Type B pancreatic cell (in vitro differentiated cells): Measurements from ENCODE around the gene FRS2. TPM values are rescaled to one million over a fixed set of nuclear protein-coding genes. Genes with fewer than 3 reads are reported as not detected.

ENCODE experiments used
- DNase-seq: peaks from one replicate; pipeline ENCODE4 v3.0.0; 2021; ENCODE audit warnings: mixed read lengths; ENCODE audit not compliant: unreplicated experiment; ENCODE audit errors: extremely low spot score
- H3K27ac Mint-ChIP-seq: 2 replicates; pipeline ENCODE4 v1.8.0; 2021; ENCODE audit warnings: mild to moderate bottlenecking, mixed read lengths
- H3K27me3 Mint-ChIP-seq: 2 replicates; pipeline ENCODE4 v1.8.0; 2021; ENCODE audit warnings: mixed read lengths
- H3K36me3 Mint-ChIP-seq: 2 replicates; pipeline ENCODE4 v1.8.0; 2021; ENCODE audit warnings: mixed read lengths
- H3K4me1 Mint-ChIP-seq: one replicate; pipeline ENCODE4 v1.8.0; 2021; ENCODE audit warnings: mixed read lengths; ENCODE audit not compliant: unreplicated experiment
- H3K4me3 Mint-ChIP-seq: 2 replicates; pipeline ENCODE4 v1.8.0; 2021; ENCODE audit warnings: mild to moderate bottlenecking, mixed read lengths
- H3K9me3 Mint-ChIP-seq: 2 replicates; pipeline ENCODE4 v1.8.0; 2021; ENCODE audit warnings: mixed read lengths
- CTCF ChIP-seq: fragments of 200-600 bp; sonication (generic); conservative IDR thresholded peaks from 2 replicates; pipeline ENCODE4 v1.5.0; 2021; ENCODE audit warnings: antibody characterized with exemption, mild to moderate bottlenecking
- total RNA-seq: library from RNA; stranded (reverse); gene quantifications from 2 replicates; pipeline ENCODE4 v1.2.1, GENCODE V29; 2021; ENCODE audit warnings: low replicate concordance

Gene FRS2
- total RNA-seq, 1 donor from 2014 or later, result 39.5 TPM

- H3K9me3 Mint-ChIP-seq, result no peaks in the 10 kb centered on the region
- H3K27ac Mint-ChIP-seq, result peak overlapping the region; percentile 92
- H3K27me3 Mint-ChIP-seq, result no peaks in the 10 kb centered on the region
- peak overlapping the region; percentile 68 for H3K4me3 Mint-ChIP-seq
- H3K4me1 Mint-ChIP-seq, result peaks cover 22% of the 10 kb centered on the region
- DNase-seq, result no peak
- no peak for TF ChIP-seq CTCF
- peaks cover 31% of the 10 kb centered on the region for H3K36me3 Mint-ChIP-seq
Observed at GRCh38 chr12:69534389-69534822, 64.2 kb downstream of the FRS2 start.

DNA sequence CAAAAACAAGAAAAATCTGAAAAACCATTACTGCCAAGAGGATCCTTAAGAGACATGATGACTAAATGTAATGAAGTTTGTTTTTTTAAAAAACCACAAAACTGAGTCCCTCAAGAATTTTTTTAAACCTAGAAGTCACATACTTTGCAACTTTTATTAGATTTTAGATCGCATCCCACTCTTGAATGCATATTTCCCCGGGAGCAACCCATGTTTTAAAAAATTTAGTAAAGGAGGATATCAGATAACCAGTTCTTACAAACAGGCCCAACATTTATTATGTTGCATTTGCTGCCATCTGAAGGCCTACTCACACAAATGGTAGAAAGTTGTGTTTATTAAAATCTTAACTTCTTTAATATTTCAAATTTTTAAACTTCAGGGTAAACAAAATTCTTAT, 70.8 kb downstream of the FRS2 start:
- Mint-ChIP-seq H3K4me3 (no peak overlapping the region), H3K27ac (no peak overlapping the region), H3K4me1 (no peaks in the 10 kb centered on the region), H3K9me3 (peaks cover 6% of the 10 kb centered on the region), H3K36me3 (peaks cover 34% of the 10 kb centered on the region), H3K27me3 (no peaks in the 10 kb centered on the region)
- no peak for TF ChIP-seq CTCF
- DNase-seq, result no peak

DNA sequence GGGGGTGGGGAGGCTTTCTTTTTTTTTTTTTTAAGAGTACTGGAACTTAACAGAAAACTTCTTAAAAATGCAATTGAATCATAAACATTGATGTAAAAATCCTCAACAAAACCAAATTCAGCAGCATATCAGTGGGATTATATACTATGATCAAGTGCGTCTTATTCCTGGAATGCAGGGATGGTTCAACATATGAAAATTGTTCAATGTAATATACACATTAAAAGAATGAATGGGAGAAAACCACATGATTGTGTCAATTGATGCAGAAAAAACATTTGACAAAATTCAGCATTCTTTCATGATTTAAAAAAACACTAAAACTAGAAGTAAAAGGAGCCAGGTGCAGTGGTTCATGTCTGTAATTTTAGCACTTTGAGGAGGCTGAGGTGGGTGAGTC, 73.9 kb downstream of the FRS2 start:
- Mint-ChIP-seq H3K27ac (no peak overlapping the region), H3K4me1 (no peaks in the 10 kb centered on the region), H3K27me3 (no peaks in the 10 kb centered on the region), H3K36me3 (peaks cover 27% of the 10 kb centered on the region), H3K9me3 (peaks cover 6% of the 10 kb centered on the region), H3K4me3 (no peak overlapping the region)
- DNase-seq, result no peak
- TF ChIP-seq CTCF, result no peak

- peaks cover 27% of the 10 kb centered on the region for H3K36me3 Mint-ChIP-seq
- H3K4me1 Mint-ChIP-seq, result no peaks in the 10 kb centered on the region
- no peak overlapping the region for H3K4me3 Mint-ChIP-seq
- H3K27me3 Mint-ChIP-seq, result no peaks in the 10 kb centered on the region
- TF ChIP-seq CTCF, result no peak
- DNase-seq, result no peak
- H3K27ac Mint-ChIP-seq, result no peak overlapping the region
- H3K9me3 Mint-ChIP-seq, result peaks cover 6% of the 10 kb centered on the region
Observed at GRCh38 chr12:69545081-69545480, 74.9 kb downstream of the FRS2 start.

DNA sequence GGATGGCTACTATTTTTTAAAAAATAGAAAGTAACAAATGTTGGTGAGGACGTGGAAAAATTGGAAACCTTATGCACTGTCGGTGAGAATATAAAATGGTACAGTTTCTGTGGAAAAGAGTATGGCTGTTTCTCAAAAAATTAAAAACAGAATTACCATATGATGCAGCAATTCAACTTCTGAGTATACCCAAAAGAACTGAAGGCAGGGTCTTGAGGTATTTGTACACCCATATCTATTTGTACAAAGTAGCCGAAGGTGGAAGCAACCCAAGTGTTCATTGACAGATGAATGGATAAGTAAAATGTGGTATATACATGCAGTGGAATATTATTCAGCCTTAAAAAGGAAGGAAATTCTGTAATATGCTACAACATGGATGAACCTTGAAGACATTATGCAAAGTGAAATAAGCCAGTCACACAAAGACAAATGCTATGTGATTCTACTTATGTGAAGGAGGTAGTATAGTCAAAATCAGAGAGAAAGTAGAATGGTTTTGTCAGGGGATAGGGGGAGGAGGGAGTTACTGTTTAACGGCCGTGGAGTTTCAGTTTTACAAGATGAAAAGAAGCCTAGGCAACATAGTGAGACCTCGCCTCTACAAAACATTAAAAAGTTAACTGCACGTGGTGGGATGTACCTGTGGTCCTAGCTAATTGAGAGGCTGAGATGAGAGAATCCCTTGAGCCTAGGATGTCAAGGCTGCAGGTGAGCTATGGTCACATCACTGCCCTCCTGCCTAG, 76.7 kb downstream of the FRS2 start:
- Mint-ChIP-seq H3K9me3 (peaks cover 6% of the 10 kb centered on the region), H3K27me3 (no peaks in the 10 kb centered on the region), H3K27ac (no peak overlapping the region), H3K4me3 (no peak overlapping the region), H3K36me3 (peaks cover 25% of the 10 kb centered on the region), H3K4me1 (no peaks in the 10 kb centered on the region)
- TF ChIP-seq CTCF, result no peak
- no peak for DNase-seq
